ENCODE measurements around the gene PIK3R2.

PIK3R2 gene

DNA sequence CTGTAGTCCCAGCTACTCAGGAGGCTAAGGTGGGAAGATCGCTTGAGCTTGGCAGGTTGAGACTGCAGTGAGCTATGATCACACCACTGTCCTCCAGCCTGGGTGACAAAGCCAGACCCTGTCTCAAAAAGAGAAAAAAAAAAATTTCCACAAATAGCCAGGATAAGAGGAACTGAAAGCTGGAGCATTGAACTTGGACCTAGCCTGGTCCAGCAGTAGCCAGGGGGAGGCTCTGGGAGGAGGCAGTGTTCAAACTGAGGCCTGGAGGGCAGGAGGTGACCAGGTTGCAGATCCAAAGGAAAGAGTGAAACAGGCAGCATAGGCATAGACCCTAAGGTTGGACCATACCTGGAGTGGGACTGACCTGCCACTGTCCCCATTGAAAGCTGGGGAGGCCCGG, 26.9 kb upstream of the PIK3R2 start:
- no peak for DNase-seq

DNA sequence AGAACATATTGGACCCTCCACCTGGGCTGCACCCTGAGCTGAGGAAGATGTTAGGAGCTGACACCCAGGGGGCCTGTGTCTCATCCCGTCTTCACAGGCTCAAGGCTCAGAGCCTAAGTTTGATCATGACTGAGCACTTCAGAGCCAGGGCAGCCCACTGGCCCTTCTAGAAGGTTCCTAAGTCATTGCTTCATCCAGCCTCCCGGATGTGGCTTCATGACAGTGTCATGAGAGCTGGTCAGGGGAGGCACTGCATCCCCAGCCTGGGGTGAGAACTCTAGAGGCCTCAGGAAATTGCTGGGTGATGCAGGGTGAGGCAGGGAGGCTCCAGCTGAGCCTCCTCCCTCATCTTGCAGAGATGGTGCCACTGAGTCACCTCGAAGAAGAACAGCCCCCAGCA, 24.9 kb upstream of the PIK3R2 start:
- DNase-seq, result no peak

DNA sequence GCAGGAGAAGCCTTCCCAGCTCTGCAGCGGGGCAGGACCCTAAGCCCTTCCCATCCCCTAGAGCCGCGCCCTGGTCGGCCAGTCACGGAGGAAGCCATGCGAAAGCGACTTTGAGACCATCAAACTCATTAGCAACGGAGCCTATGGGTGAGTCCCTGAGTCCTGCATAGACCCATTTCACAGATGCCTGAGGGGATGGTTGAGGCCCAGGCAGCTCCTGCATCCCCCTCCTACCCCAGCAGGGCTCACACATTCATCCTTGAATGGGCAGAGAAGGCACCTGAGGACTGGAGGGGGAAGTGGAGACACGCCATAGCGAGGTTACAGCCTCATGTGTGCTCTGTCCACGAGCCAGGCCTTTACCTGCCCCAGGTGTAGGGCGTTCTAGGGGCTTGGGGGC, 24.2 kb upstream of the PIK3R2 start:
- DNase-seq, result no peak

DNA sequence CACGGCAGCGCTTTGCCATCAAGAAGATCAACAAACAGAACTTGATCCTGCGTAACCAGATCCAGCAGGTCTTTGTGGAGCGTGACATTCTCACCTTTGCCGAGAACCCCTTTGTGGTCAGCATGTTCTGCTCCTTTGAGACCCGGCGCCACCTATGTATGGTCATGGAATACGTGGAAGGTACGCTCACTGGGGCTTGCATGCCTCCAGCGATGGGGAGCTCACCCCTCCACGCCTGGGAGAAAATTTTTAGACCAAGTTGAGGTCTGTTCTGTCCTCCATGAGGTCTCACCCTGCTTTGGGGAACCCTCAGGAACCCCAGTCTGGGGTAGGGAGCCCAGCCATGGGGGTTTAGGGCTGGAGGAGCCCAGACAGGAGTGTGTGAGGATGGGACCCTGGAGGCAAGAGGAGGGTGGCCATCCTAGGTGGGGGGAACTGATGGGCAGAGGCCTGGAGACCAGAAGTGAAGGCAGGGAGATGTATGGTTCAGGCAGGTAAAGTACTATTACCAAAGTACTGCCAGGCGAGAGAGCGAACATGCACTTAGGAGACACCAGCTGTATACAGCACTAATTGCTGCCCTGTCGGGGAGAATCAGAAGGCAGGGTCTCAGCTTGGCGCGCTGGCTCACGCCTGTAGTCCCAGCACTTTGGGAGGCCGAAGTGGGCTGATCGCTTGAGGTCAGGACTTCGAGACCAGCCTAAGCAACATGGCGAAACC, 22.3 kb upstream of the PIK3R2 start:
- DNase-seq, result no peak

DNA sequence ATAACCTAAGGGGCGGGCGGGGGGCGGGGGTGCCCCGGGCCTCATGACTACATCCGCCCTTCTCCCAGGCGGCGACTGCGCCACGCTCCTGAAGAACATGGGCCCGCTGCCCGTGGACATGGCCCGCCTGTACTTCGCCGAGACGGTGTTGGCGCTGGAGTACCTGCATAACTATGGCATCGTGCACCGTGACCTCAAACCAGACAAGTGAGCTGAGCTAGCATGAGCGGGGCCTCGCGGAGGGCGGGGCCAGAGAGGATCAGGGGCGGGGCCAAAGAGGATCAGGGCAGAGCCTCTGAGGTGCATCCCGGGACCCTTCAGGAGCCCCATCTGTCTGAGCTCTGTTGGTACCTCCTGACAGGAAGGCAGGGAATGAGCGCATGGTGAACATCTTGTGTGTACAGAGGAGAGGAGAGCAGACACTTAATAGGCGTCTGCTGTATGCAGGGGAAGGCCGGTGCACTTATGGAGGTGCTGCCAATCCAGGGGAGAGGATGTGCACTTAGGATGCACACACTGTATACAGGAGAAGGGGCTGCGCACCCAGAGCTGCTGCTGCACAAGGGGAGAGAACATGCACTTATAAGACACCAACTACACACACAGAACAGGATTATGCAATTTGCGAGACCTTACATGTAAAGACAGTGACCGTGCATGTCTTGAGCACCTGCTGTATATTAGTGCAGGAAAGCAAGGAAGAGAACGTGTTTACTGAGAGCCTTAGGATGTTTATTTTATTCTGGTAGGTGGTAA, 20.9 kb upstream of the PIK3R2 start:
- no peak for DNase-seq

DNA sequence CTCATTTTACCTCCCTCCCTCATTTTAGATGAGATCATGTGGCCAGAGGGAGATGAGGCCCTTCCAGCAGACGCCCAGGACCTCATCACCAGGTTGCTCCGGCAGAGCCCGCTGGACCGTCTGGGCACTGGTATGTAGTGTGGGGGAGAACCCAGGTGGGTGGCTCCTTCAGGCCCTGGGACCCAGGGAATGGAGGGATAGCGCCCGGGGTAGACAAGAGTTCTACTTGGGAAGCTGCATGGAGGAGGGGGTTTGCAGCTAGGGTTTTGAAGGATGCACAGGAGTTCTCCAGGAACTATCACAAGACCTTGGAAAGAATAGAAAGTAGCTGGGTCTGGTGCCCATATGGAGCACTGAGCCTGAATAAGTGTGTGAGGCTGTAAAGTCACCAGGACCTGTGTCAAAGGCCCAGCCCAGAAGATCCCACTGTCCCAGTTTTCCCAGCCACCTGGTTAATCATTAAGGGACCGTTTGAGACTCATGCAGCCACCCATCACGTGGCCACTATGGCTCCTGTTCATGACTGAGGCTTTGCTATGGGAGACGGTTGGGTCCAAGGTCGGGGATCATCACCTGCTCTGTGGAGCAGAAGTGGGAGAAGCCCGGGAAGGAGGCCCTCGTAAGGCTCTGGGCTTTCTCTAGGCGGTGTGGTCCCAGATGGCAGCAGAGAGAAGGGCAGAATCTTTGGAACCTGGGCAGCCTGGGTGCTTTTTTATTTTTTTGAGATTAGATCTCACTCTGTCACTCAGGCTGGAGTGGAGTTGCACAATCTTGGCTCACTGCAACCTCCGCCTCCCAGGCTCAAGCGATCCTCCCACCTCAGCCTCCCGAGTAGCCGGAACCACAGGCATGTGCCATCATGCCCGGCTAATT, 17.0 kb upstream of the PIK3R2 start:
- no peak for DNase-seq

DNA sequence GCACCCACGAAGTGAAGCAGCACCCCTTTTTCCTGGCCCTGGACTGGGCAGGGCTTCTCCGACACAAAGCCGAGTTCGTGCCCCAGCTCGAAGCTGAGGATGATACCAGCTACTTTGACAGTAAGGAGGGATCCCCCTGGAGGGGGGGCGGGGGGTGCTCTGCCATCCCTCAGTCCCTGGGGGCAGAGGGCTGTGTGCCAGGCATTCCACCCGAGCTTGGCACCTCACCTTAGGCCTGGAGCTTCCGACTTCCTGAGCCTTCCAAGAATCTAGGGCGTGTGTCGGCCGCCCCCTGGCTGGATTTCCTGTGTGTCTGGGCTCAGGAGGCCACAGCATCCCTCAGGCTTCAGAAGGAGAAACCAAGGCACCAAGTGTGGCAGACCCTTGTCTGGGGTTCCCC, 15.7 kb upstream of the PIK3R2 start:
- no peak for DNase-seq

DNA sequence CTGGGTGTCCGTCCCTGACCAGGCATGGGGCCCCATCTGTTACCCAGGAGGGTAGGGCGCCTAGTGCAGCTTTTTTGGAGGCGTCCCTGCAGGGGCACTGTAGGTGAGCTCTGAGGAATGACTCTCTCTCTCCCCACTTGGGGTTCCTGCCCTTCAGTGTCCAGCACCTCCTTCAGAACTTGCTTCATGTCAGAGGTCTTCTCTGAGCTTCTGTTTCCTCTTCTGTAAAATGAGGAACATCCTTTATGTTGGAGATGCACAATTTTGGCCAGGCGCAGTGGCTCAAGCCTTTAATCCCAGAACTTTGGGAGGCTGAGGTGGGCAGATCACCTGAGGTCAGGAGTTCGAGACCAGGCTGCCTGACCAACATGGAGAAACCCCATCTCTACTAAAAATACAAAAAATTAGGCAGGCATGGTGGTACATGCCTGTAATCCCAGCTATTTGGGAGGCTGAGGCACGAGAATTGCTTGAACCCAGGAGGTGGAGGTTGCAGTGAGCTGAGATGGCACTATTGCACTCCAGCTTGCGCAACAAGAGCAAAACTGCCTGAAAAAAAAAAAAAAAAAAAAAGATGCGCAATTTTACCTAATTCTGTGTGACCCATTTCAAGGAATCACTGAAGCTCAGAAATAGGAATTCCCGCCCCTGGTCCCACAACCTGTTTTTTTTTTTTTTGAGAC, 15.2 kb upstream of the PIK3R2 start:
- DNase-seq, result no peak

DNA sequence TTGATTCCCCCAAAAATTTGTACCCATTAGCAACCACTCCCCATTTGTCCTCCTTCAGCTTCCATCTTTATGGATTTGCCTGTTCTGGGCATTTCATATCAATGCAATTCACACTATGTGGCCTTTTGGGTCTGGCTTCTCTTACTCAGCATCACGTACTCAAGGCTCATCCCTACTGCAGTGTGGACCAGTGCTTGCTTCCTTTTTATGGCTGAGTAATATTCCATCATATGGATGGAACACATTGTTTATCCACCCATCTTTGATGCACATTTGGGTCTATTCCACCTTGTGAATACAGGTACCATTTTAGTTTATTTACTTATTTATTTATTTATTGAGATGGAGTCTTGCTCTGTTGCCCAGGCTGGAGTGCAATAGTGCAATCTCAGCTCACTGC, 12.5 kb upstream of the PIK3R2 start:
- DNase-seq, result no peak

DNA sequence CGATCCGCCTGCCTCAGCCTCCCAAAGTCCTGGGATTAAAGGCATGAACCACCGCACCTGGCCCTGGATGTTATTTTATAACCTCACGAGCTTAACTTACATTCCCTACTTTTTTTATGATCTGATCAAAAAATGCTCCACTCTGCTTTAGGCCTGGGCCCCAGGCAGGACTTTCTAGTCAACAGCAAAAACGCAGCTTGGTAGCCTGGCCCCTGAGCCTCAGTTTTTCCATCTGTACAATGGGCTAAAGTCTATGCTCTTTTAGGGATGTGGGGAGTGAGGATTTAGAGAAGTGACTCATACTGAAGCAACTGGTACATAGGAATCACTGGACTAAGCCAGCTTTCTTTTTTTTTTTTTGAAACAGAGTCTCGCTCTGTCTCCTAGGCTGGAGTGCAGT, 11.9 kb upstream of the PIK3R2 start:
- DNase-seq, result no peak

DNA sequence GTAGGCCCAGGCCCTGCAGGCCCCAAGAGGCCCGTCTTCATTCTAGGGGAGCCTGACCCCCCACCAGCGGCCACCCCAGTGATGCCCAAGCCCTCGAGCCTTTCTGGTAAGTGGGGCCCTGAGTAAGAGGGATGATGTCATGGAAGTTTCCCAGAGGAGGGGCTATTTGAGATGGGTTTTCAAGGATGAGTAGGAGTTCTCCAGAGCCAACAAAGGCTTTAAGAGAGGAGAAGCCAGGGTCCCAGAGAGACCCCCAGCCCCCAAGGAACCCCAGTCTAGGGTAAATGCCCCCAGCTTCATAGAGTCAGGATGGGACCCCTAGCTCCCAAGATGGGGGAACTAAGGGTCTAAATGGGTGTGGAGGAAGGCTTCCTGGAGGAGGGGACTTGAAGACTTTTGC, 9.1 kb upstream of the PIK3R2 start:
- no peak for DNase-seq

DNA sequence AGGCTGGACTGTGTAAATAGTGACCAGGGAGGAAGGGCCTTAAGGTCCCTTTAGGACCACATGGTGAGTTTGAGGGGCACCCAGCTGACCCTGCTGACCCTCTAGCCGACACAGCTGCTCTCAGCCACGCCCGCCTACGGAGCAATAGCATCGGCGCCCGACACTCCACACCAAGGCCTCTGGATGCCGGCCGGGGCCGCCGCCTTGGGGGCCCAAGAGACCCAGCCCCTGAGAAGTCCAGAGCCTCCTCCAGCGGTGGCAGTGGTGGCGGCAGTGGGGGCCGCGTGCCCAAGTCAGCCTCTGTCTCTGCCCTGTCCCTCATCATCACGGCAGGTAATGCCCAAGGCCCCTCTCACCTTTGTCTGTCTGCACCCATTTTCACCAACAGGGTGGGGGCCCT, 8.6 kb upstream of the PIK3R2 start:
- no peak for DNase-seq

DNA sequence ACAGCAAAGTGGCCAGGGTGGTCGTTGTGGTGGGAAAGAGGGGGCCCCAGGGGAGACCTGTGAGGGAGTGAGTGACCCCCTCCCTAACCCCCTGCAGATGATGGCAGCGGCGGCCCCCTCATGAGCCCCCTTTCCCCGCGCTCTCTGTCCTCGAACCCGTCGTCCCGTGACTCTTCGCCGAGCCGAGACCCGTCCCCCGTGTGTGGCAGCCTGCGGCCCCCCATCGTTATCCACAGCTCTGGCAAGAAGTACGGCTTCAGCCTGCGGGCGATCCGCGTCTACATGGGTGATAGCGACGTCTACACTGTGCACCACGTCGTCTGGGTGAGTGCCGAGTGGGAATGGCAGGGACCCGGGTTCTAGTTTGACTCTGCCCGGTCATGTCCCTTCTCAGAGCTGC, 8.1 kb upstream of the PIK3R2 start:
- DNase-seq, result no peak

DNA sequence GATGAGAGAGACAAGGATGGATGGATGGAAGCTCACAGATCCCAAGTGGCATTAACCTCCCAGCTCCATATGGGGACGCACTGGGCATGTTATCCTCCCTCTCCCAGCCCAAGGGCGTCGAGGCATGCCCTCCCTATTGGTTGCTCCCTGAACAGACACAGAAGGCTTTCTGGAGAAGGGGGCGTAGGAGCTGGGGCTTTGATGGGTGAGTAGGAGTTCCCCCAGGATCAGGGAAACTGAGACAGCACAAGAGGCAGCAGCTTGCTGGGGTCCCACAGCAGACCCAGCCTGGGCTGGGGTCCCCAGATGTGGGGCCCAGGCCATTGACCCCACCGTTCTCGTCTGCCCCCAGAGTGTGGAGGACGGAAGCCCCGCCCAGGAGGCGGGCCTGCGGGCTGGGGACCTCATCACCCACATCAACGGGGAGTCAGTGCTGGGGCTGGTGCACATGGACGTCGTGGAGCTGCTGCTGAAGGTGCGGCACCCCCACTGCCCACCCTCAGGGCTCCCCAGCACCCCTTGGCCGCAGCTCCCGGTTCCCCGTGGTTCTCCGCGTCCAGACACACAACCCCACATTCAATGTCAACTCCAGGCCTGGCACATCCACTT, 7.5 kb upstream of the PIK3R2 start:
- no peak for DNase-seq

DNA sequence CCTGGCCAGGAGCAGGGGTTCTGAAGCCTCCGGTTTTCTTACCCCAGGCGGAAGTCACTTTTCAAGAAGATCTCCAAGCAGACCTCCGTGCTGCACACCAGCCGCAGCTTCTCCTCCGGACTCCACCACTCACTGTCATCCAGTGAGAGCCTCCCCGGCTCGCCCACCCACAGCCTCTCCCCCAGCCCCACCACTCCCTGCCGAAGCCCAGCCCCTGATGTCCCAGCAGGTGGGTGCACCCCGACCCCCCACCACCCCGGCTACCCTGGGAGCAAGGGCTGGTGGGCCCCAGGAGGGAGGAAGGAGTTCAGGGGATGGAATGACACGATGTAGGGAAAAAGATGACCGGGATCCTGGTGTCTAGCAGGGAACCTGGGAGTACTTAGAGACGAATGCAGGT, 5.6 kb upstream of the PIK3R2 start:
- no peak for DNase-seq

DNA sequence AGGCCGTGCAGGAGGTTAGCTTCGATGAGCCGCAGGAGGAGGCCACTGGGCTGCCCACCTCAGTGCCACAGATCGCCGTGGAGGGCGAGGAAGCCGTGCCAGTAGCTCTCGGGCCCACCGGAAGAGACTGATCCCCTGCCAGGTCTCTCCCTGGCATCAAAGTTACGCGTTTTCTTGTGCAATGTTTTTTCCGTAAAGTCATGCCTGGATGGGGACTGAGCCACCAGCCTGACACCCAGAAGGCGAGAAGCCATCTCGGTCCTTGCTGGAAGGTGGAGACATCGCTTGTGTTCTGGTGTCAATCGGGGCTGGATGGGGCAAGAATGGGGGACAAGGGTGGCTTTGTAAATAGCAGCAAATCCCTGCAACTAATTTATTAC, 3.4 kb upstream of the PIK3R2 start:
- DNase-seq, result no peak

DNA sequence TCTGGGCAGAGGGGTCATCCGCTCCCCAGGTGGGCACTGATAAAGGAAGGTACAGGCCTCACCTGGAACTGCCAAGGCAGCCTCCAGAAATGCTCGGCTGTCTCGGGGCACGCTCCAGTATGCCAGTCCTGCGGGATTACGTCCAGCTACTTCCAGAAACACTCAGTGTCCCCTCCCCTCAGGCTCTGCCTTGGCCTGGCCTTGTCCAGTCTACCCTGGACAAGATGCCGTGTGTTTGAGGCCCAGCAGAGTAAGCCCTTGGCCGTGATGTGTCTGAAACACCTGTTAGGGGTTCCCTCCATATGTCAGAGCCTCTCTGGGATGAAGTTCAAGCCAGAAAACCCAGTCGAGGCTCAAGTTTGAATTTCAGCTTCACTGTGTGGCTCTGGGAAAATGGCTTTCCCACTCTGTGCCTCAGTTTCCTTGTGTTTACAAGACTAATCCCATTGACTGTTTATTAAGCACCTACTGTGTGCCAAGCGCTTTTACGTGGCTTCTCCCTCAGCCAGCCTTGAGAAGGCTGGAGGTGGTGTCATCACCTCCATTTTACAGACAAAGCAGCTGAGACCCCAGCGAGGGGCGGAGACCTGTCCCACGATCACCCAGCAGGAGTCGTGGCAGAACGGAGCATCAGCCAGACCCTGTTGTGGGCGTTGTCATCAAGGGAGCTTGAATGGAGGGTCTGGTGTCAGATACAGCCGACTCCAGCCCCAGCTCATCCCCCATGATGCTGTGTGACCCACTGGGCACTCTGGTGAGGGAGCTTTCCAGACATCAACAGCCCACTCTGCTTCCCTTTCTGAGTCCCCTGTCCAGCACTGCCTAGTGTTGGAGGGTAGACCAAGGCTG, 2.0 kb upstream of the PIK3R2 start:
- no peak for DNase-seq

DNA sequence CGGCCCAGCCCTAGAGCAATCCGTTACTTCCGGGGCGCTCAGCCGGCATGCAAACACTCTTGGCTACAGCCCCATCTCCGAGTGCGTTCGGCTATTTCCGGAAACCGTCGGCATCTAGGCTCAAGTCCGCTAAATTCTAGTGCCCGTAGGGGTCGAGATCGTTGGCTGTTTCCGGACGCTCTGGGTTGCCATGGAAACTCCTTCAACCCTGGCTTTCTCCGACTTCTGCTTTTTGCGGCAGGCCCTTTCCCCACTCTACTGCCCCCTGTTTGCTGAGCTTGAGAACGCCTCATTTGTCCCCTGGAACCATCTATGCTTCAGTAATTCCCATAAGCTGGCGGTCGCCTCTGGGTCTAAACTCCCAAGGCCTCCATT, 534 bp upstream of the PIK3R2 start:
- peak; percentile 87 to 91 for DNase-seq

DNA sequence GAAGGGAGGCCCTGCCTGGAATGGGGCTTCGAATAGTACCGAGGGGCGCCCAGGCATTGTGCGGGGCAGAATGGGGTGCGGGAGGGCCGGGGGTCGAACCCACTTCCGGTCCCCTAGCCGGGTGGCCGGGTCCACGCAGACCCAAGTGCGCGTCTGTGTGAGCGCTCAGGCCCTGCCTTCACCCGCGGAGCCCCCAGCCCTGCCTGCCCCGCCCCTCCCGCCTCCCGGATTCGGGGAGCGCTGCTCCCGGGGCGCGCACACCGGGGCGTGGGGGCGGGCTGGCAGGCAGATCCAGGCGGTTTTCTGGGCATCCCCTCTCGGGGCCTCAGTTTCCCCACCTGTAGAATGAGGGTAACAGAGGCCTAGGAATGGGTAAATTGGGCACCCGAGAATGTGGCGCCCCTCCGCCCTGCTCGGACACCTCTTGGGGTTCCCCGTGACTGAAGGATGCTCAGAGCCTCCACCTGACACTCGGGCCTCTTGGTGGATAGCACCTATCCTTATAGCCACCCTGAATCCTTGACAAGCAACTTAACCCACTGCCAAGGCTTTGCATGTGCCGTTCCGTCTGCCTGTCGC, 682 bp downstream of the PIK3R2 start:
- DNase-seq, result no peak

DNA sequence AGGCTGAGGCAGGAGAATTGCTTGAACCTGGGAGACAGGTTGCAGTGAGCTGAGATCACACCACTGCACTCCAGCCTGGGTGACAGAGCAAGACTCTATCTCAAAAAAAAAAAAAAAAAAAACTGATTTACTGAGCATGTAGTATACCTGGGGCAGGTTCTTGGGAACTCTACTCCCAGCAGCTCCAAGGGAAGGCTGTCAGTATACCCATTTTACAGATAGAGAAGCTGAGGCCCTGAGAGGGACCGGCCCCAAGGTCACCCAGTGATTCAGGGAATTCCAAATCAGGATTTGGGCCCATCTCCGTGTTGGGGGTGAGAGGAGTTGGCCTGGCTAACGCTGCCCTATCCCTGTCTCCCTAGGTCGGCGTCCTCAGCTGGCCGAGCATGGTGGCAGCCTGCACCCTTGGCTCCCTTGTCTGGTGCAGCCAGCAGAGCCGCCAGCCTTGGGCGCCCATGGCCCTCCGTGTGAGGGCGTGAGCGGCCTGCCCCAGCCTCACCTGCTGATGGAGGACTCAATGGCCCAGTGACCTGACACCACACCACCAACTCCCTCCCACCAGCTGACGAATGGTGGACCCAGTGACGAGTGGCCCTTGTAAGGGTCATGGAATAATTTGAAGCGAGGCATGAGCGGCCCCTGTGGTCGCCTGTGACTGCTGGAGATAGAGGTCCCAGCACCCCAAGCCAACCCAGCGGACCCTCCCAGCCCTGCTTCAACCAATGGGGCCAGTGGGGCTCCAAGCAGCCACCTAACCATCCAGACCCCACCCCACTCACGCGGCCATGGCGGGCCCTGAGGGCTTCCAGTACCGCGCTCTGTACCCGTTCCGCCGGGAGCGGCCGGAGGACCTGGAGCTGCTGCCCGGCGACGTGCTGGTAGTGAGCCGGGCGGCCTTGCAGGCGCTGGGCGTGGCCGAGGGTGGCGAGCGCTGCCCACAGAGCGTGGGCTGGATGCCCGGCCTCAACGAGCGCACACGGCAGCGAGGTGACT, 2.4 kb downstream of the PIK3R2 start:
- no peak for DNase-seq
